Sigmoid colon (tissue), 7 donors: Measurements from ENCODE around the gene ETV3. TPM values are rescaled to one million over a fixed set of nuclear protein-coding genes. Genes with fewer than 3 reads are reported as not detected.

Experiments
- DNase-seq: peaks from one replicate; pipeline ENCODE4 v3.0.0-alpha.2; 2019
- H3K27ac ChIP-seq, 4 donors: fragments of 200-600 bp; sonication (generic); one replicate each; pipeline ENCODE4 v1.5.1; 2016 to 2019; ENCODE audit warnings: mild to moderate bottlenecking in 1 of 4
- H3K27me3 ChIP-seq, 3 donors: fragments of 200-600 bp; sonication (generic); one replicate each; pipeline ENCODE4 v1.5.1; 2019; ENCODE audit warnings: mild to moderate bottlenecking in 1 of 3
- H3K36me3 ChIP-seq, 4 donors: fragments of 200-600 bp; sonication (generic); one replicate each; pipeline ENCODE4 v1.5.1; 2016 to 2019
- H3K4me1 ChIP-seq, 4 donors: fragments of 200-600 bp; sonication (generic); one replicate each; pipeline ENCODE4 v1.5.1; 2017 to 2019
- H3K4me3 ChIP-seq, 4 donors: fragments of 200-600 bp; sonication (generic); one replicate each; pipeline ENCODE4 v1.5.1; 2017 to 2019; ENCODE audit warnings: mild to moderate bottlenecking in 2 of 4, moderate library complexity in 1 of 4
- H3K9me3 ChIP-seq, 4 donors: fragments of 200-600 bp in 3 of 4; sonication (generic) in 3 of 4; one replicate each; pipeline versions ENCODE4 v1.5.1 to v1.6.1; 2013 to 2019
- CTCF ChIP-seq, 4 experiments: fragments of 450-650 bp in 3 of 4; fragments of 200-600 bp in 1 of 4; IDR thresholded peaks; one replicate each; pipeline ENCODE4 v1.5.1; 2016 to 2019; ENCODE audit warnings: antibody characterized with exemption in 4 of 4, mild to moderate bottlenecking in 3 of 4, moderate library complexity in 2 of 4
- EP300 ChIP-seq, 4 donors: sonication (generic); formaldehyde crosslinking; IDR thresholded peaks; one replicate each; pipeline ENCODE4 v1.6.1; 2017; ENCODE audit warnings: antibody characterized with exemption in 4 of 4
- POLR2A ChIP-seq, 2 donors: fragments of 450-650 bp; IDR thresholded peaks; one replicate each; pipeline ENCODE4 v1.6.1; 2016; ENCODE audit warnings: antibody characterized with exemption in 2 of 2, mild to moderate bottlenecking in 2 of 2, moderate library complexity in 2 of 2
- POLR2AphosphoS5 ChIP-seq, 4 donors: sonication (generic); formaldehyde crosslinking; IDR thresholded peaks; one replicate each; pipeline ENCODE4 v1.6.1; 2017; ENCODE audit warnings: antibody characterized with exemption in 4 of 4
- WGBS, 2 donors: extraction: QIAGEN DNeasy Blood & Tissue Kit; methylation state at CpG; one replicate each; pipeline ENCODE4 v1.1.7; 2013; 5-methylcytosine and 5-hydroxymethylcytosine counted together
- intact Hi-C: fragments of 100-400 bp; cut with DNase I; formaldehyde crosslinking; loops from one replicate; pipeline ENCODE4 v1.15.1; 2023
- polyA plus RNA-seq, 3 donors: library from polyadenylated mRNA; stranded (reverse); fragments of 200-250 nt; gene quantifications; one replicate each; pipeline ENCODE4 v1.2.3, GENCODE V29; 2013
- total RNA-seq, 4 donors: library from RNA; depleted of rRNA; stranded (reverse); fragments of >200 nt; gene quantifications; one replicate each; pipeline ENCODE4 v1.1.0, GENCODE V29; 2016
- donor health status: healthy with polysubstance abuse.
- donor health status: Bipolar disorder and iron deficiency.
- donor health status: healthy.

ETV3 gene
- total and polyA plus RNA-seq, 7 donors, result 6.6 to 20.2 (median 14.1) TPM

- H3K27me3 ChIP-seq, result peaks cover 0 to 32% (median 25%) of the 10 kb centered on the region in 3 donors
- DNase-seq, result peak; percentile 49
- 52 to 75% methylated on average over 14 of the region's 14 CpGs for WGBS, 2 donors
- TF ChIP-seq EP300 (IDR thresholded peaks at IDR 0.05) (no peak), POLR2A (IDR thresholded peaks at IDR 0.05) (no peak), POLR2AphosphoS5 (IDR thresholded peaks at IDR 0.05) (no peak), CTCF (IDR thresholded peaks at IDR 0.05) (no peak)
- no peaks in the 10 kb centered on the region for H3K36me3 ChIP-seq
- intact Hi-C loops, result no loop called here
- no peak overlapping the region for H3K4me3 ChIP-seq
- no peaks in the 10 kb centered on the region for H3K4me1 ChIP-seq
- no peak overlapping the region for H3K27ac ChIP-seq
- H3K9me3 ChIP-seq, result no peaks in the 10 kb centered on the region
Measured at GRCh38 chr1:157105298-157105987, 32.8 kb downstream of the ETV3 start.

GRCh38 chr1:157104598-157105293 is 33.4 kb downstream of the ETV3 start:
- TF ChIP-seq EP300 (IDR thresholded peaks at IDR 0.05), result no peak
- no peak for TF ChIP-seq POLR2A (IDR thresholded peaks at IDR 0.05)
- no peak for TF ChIP-seq POLR2AphosphoS5 (IDR thresholded peaks at IDR 0.05)
- no peak for TF ChIP-seq CTCF (IDR thresholded peaks at IDR 0.05)
- H3K9me3 ChIP-seq, result no peaks in the 10 kb centered on the region
- H3K36me3 ChIP-seq, result no peaks in the 10 kb centered on the region
- peaks cover 0 to 27% (median 20%) of the 10 kb centered on the region in 3 donors for H3K27me3 ChIP-seq
- intact Hi-C loops, result no loop called here
- peak; percentile 11 for DNase-seq
- H3K4me3 ChIP-seq, result no peak overlapping the region
- 81 to 88% methylated on average over 6 of the region's 6 CpGs for WGBS, 2 donors
- no peaks in the 10 kb centered on the region for H3K4me1 ChIP-seq
- no peak overlapping the region for H3K27ac ChIP-seq

GRCh38 chr1:157103268-157103667 is 34.9 kb downstream of the ETV3 start:
- Histone ChIP-seq H3K27me3 (peaks cover 0 to 13% (median 12%) of the 10 kb centered on the region in 3 donors), H3K4me1 (no peaks in the 10 kb centered on the region), H3K4me3 (no peak overlapping the region), H3K9me3 (no peaks in the 10 kb centered on the region), H3K36me3 (no peaks in the 10 kb centered on the region), H3K27ac (no peak overlapping the region)
- 63 to 73% methylated on average over 5 of the region's 5 CpGs for WGBS, 2 donors
- no peak for TF ChIP-seq EP300 (IDR thresholded peaks at IDR 0.05)
- TF ChIP-seq POLR2A (IDR thresholded peaks at IDR 0.05), result no peak
- no peak for TF ChIP-seq CTCF (IDR thresholded peaks at IDR 0.05)
- no peak for TF ChIP-seq POLR2AphosphoS5 (IDR thresholded peaks at IDR 0.05)
- intact Hi-C loops, result no loop called here
- DNase-seq, result peak; percentile 38

- intact Hi-C loops, result no loop called here
- no peak overlapping the region for H3K4me3 ChIP-seq
- DNase-seq, result peak; percentile 49
Measured at GRCh38 chr1:157101149-157101548, 37.0 kb downstream of the ETV3 start.

More at GRCh38 chr1:157101149-157101548, 37.0 kb downstream of the ETV3 start:
- 85 to 91% methylated on average over 4 of the region's 4 CpGs for WGBS, 2 donors
- Histone ChIP-seq H3K4me1 (no peaks in the 10 kb centered on the region), H3K27me3 (no peaks in the 10 kb centered on the region), H3K27ac (no peak overlapping the region), H3K36me3 (no peaks in the 10 kb centered on the region), H3K9me3 (no peaks in the 10 kb centered on the region)
- TF ChIP-seq EP300 (IDR thresholded peaks at IDR 0.05) (no peak), POLR2A (IDR thresholded peaks at IDR 0.05) (no peak), CTCF (IDR thresholded peaks at IDR 0.05) (no peak), POLR2AphosphoS5 (IDR thresholded peaks at IDR 0.05) (no peak)
